HTERT RPE-1 (cell line): ENCODE results near the gene CARTPT.

Experiments used
- in situ Hi-C: fragments of 300-500 bp; cut with MboI; formaldehyde crosslinking; loops from 4 replicates; pipeline ENCODE4 v1.14.3; 2020; ENCODE audit warnings: low sequenced_read_pairs

CARTPT gene

DNA sequence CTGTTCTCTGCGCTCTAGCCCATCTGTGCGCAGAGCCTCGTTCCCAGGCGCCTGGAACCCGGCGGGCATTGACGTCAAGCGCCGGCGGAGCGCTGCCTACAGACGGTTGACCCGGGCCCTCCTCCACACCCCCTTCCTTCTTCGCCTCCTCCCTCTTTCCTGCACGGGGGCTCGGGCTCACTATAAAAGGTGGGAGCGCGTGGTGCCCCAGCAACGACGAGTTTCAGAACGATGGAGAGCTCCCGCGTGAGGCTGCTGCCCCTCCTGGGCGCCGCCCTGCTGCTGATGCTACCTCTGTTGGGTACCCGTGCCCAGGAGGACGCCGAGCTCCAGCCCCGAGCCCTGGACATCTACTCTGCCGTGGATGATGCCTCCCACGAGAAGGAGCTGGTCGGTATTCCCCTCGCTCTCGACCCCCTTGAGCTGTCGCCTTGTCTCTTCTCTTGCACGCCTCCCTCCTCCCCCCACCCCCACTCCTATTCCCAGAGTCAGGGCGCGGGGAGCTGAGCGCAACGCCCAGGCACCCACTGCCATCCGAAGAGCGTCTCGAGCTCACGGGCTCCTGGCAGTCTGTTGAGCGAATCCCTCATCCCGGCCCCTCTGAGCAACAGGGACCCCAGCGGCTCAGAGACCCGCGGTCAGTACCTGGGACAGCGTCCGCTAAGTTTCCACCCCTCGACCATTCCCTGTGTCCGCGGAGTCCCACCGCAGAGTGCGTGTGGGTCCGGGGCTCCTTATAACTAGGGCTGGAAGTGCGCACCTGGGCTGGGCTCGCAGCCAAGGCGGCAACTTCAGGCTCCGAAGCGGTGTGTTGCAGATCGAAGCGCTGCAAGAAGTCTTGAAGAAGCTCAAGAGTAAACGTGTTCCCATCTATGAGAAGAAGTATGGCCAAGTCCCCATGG is at the start of gene CARTPT:
Gene CARTPT (plus strand): TSS at position 213 of the 902 bp plus-strand sequence. CDS start 19 bp downstream, at position 232.
- in situ Hi-C loops, result no loop called here

DNA sequence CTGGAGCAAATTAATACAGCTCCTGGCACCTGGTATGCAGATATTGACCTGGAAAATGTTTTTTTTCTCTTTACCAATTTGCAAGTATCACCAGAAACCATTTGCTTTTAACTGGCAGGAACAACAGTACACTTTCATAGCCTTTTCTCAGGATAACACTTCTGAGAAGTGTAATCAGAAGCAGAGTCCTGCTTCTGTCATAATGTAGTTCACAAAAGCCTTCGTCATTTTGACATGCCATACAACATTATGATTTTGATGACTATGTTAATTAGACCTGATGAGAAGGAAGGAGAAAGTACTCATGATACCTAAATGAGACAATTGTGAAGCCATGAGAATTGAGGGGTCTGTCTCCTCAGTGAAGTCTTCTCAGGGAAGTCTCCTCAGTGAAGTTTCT is 41.1 kb upstream of the CARTPT start:
- in situ Hi-C loops, result no loop called here

DNA sequence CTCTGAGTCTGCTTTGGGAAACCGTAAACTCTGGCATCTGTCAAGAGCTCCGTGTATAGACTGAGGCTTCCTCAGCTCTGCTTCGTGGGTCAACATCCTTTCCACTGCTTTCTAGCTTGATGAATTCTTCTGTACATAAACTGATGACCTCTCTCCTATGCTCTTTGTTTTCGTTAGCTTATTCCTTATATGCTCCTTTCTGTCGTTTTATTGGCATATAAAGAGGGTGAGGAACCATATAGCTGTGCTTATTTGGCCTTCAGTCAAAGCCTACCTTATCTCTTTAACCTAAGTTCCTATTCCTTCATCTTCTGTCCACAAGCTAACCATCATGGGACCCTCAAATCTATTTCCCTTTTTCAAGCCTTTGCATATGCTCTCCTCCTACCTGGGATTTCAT is 39.4 kb upstream of the CARTPT start:
- in situ Hi-C loops, result no loop called here

DNA sequence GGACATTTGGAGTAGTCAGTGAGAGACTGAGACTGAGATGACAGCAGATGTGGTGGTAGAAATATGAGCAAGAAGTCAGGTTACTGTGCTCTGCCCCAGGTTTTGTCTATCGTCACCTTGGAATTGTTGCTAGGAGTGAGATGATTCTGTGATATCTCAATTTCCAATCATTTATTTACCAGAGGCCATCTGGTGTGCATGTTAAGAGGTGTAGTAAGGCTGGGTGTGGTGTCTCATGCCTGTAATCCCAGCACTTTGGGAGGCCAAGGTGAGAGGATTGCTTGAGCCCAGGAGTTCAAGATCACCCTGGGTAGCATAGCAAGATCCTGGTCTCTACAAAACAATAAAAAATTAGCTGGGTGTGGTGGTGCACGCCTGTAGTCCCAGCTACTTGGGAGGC is 38.6 kb upstream of the CARTPT start:
- in situ Hi-C loops, result no loop called here

DNA sequence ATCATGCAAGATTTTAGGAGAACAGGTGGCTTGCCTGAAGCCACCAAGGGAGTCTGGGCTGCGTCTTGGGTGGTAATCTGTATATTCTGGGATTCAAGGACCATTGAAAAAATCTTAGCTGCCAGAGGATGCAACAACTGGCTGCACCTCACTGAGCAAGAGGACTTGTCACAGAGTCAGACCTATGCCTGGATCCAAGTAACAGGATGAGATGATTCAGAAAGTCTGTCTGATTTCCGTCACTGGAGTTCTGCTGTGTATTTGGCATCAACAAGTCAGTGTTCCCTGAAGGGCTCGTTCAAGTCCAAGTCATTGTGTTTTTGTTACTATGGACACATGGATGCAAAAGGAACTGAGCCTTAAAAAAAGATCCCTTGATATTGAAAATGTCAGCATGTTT is 37.8 kb upstream of the CARTPT start:
- in situ Hi-C loops, result no loop called here

DNA sequence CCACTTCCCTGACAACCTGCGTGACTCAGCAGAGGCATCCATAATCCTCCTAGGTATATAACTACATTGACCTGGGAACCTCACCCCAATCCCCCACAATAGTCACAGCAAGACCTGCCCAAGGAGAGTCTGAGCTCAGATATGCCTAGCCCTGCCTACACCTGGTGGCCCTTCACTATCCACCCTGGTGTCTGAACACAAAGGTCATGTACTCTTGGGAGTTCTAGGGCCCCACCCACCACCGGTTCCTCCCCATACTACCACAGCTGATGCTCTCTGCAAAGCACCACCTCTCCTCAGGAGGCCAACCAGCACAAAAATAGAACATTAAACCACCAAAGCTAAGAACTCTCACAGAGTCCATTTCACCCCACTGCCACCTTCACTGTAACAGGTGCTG is 34.8 kb upstream of the CARTPT start:
- in situ Hi-C loops, result no loop called here

DNA sequence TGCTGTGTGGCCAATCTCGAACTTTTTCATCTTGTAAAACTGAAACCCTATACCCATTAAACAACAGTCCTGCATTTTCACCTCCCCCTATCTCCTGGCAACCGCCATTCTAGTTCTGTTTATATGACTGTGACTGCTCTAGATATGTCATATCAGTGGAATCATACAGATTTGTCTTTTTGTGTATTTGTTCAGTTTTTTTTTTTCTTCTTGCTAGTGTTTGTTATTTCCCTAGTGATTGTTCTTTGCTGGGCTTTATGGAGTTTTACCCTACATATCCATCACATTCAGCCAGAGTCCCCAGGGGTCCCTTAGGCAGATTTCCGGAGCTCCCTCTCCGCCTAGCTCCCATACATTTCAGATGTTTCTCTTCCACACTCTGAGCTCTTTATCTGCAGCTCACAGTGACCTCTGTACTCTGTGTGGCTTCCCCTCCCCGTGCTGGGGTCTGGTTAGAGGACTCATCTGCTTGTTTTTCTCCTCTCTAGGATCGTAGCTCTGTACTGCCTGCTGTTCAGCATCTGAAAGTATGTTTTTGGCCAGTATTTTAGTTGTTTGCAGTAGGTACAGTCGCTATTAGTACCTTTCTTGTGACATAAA is 25.1 kb upstream of the CARTPT start:
- in situ Hi-C loops, result no loop called here

DNA sequence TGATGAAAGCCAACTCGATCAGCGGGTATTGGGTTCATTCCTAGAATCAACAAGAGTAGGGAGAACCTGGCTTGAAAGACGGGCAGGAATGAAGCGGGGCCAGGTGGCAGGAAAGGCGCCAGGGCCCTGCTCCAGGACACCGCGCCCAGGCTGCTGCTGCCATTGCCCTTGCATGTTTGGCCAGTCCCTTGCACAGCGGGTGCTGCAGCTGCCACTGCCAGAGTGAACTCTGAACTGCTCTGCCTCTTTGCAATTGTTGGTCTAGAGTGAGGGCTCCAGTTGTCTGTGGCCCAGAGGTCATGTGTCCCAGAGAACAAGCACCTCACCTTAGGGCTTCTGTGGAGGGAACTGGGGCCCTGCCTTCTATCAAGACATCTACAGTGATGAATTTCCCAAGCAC is 24.0 kb upstream of the CARTPT start:
- in situ Hi-C loops, result no loop called here

DNA sequence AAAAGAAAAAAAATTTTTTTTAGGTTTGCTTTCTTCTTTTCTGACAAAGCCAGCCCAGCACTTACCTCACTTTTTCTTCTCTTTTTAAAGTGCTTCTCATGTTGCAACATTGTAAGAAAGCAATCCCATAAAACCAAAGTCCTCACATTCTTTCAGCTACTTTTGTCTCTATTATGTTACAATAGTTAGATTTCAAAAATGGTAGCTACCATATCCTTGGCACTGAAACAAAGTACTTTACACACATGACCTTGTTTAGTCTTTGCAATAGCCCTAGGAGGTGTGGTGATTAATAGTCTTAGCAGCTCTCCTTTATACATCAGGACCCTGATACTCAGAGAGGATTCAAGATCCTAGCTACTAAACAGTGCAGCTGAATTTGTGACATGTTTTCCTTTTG is 23.5 kb upstream of the CARTPT start:
- in situ Hi-C loops, result no loop called here

DNA sequence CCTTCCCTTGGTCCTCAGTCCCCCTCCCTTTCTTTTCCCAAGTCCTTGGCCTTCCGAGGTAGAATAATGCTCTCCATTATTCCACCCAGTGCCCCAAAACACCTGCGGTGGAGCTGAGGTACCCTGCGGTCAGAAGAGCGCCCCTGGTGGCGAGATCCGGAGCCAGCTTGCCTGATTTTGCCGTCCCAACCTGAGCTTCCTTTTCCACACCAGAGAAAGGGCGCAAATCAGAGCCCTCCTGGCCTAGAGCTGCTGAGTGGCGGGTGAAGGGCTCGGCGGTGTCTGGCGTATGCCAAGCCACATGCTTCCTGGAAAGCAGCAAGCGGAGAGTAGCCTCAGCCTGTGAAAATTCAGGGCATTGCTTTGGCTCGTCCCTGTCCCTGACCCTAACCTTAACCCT is 21.1 kb upstream of the CARTPT start:
- in situ Hi-C loops, result no loop called here

DNA sequence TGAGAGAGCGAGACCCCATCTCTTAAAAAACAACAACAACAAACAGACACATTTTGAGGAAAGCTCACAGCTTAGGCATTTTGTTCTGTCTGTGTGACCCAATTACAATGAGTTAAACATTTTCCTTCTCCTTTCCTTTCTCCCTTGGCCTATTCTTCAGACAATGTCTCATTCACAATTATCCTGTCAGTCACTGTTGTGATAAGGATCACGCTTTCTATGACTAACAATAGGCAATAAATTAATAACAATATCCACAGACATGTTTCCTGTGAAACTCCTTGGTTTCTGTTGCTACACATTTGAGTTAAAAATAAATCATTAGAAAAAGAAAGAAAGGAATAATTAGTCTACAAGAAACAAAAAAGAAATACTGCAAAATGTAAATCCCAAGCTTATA is 19.8 kb upstream of the CARTPT start:
- in situ Hi-C loops, result no loop called here

DNA sequence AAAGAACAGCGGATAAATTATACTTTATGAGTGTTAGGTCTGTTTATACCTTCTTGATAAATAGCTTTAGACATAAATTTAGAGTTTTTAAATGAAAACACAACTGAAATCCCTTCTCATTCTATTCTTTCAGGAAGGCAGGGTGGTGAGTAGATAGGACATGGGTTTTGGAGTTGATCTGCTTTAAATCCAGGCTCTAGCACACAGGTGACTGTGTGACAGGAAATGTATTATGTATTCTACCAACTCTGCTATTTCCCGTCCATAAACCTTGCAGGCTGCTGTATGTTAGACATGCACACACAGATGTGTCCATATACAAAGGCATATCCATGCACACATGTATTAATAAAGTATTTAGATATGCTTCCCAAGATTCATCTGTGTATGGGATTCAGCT is 19.3 kb upstream of the CARTPT start:
- in situ Hi-C loops, result no loop called here

DNA sequence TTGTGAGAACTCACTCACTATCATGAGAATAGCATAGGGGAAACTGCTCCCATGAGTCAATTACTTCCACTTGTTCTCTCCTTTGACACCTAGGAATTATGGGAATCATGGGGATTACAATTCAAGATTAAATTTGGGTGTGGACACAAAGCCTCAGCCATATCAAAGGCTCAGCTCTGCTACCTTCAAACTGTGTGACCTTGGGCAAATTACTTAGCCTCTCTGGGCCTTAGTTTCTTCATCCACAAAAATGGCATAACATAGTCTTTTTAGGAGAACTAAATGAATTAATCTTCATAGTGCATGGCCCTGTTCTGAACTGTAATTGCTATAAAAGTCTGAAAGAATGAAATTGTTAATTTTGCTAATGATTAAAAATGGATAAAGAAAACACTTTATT is 18.3 kb upstream of the CARTPT start:
- in situ Hi-C loops, result no loop called here

DNA sequence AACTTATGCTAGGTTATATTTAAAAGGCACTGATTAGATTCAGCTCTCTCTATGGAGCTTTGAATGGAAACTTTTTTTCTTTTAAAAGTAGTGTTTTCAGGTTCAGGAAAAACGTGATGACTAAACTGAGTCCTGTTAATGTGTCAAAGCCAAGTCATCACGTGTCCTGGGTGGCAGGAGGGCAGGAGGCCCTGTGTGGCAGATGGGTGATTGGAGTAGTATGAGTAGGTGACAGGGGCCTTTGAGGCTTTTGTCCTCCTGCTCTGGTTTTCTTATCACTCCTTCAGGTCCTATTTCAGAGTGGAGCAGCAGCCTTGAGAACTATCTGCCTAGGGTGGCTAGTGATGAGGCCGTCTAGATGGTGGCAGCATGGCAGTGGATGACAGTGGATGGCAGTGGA is 17.7 kb upstream of the CARTPT start:
- in situ Hi-C loops, result no loop called here

DNA sequence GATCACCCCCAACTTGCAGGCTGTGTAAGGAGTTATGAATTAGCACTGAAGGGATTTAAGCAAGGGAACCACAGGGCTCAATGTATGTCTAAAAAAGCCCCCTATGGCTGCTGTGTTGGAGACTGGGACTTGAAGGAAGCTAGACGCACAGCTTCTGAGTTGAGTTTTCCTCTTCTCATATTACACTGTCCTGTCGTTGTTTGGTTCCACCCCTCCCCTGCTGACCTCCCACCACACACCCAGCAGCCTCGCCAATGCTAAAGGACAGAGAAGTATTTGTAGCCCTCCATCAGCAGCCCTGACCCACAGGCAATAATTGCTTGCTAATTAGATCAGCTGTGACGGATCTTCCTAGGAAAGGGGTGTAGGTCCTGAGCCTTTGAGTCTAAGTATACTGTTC is 15.1 kb upstream of the CARTPT start:
- in situ Hi-C loops, result no loop called here

DNA sequence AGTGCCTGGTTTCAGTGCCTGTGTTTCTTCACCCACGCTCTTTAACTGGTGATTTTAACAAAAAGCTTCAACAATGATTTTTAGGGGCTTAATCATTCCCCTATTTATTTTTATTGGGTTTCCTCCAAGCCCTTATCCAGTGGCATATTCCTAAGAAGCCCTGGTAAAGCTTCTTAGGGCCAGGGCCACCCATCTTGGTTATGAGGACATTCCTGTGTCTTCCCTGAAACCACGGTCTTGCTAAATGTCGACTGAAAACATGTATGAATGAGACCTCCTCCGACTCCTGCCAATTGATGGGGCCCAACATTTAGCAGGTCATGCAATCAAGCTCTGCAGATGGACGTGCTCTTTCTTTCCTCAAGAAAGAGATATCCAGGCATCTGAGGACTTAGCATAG is 13.7 kb upstream of the CARTPT start:
- in situ Hi-C loops, result no loop called here

DNA sequence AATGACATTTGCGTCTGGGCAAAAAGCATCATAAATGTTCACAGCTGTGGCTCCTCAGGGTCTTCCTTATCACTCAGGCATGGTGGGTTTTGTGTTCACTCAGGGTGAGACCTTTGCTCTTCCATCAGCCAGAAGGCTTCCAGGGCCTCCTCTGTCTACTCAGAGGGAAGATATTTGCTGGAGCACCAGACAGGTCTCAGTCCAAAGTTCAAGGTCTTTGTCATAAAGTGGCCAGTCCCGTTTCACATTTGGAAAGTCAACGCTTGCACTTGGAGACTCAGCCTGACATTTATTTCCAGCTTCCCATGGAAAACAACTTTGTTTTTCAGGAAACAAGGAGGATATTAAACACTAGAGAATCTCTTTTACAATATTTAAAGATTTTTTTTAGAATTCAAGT is 12.2 kb upstream of the CARTPT start:
- in situ Hi-C loops, result no loop called here

DNA sequence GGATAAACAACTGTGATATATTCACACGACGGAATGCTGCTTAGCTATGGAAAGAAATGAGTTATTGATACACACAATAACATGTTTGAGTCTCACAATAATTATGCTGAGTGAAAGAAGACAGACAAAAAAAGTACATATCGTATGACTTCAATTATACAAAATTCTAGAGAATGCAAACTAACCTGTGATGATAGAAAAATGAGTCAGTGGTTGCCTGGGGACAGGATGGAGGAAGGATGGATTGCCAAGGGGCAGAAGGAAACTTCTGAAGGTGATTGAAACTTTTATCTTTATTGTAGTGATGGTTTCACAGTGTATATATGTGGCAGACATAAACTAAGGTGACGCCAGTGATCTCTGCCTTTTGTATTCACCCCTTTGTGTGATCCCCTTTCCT is 7.5 kb upstream of the CARTPT start:
- in situ Hi-C loops, result no loop called here

DNA sequence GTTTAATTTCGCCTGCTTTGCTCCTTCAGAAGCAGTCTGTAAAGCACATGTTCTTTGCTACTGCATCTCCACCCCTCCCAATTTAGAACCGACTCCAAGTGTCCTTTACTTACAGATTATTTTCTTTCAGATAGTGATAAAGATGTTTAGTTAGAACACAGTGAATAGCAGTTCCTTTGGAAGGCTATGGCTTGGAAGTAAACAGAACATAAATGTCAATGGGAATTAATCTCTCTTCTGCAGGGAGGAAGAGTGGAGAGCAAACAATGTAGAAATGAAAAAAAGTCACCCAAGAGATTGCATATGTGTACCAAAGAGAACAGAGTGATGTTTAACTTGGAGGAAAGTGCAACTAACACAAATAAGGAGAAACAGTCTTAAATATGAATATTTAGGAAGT is 4.2 kb upstream of the CARTPT start:
- in situ Hi-C loops, result no loop called here

DNA sequence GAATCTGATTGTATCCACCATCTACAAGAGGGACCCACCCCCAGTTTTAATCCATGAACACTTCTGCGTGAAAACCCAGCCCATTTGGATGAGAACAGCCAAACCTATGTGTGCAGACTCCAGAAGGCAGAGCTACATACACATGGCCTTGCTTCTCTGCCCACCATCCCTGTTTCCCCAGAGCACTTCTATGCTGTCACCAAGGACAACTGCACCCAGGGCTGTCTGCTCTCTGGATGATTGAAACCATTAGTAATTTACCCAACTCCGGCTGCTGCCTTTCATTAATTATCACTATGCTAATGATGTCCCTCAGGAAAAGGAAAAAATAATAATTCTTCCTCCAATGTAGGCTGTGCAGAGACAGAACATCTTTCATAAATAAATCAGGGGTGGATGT is 8.9 kb downstream of the CARTPT start:
- in situ Hi-C loops, result no loop called here

DNA sequence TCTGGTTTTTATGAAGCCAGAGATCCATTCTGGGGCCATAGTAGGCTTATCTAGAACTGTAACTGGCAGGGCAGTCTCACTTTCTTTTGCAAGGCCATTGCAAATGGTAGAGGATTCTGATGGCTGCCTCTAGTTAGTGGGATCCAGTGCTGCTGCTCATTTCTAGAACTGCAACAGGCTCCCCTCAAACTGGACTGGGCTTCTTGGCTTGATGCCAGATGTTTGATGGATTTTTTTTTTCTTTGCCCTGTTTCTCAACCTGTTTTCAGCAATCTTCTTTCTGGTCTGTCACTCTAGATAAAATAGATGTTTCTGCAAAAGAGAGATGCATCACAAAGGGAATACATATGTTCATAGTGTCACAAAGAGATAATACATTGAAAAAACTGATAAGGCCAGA is 11.9 kb downstream of the CARTPT start:
- in situ Hi-C loops, result no loop called here

DNA sequence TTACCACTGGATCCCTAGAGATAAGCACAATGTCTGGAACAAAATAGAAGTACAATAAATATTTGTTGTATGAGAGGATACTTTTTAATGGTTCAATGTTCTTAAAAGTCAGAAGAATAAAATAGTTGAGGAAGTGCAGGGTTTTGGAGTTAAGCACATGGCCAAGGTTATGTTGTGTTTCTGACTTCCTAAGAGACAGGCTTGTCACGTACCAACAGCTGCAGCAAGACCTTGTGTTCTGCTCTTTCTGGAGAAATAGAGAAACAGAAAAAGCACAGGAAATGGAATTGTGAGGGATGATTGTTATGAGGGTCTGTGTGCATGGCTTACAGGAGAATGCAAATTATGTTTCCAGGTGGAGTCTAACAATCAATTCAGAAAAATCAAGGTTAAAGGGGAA is 12.9 kb downstream of the CARTPT start:
- in situ Hi-C loops, result no loop called here

DNA sequence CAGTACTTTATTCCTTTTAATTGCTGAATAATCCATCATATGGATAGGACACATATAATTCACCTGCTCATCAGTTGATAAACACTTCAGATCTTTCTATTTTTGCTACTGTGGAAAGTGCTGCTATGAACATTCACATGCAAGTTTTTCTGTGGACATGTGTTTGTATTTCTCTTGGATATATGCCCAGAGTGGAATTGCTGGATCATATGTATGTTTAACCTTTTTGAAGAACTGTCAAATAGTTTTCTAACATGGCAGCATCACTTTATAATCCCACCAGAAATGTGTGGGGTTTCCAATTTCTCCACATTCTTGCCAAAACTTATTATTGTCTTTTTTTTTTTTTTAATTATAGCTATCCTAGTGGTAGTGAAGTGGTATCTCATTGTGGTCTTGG is 15.1 kb downstream of the CARTPT start:
- in situ Hi-C loops, result no loop called here
